ENCODE measurements around the gene INPP5E. TPM values are rescaled to one million over a fixed set of nuclear protein-coding genes. Genes with fewer than 3 reads are reported as not detected.
"Not testable (repeated sequence)": the region's sequence is repeated elsewhere in the genome, so short reads cannot be mapped to it uniquely, and the experiment has no call there.

INPP5E gene
- total and polyA plus RNA-seq, 8 donors: 3.2 to 32.1 (median 8.6) TPM

DNA sequence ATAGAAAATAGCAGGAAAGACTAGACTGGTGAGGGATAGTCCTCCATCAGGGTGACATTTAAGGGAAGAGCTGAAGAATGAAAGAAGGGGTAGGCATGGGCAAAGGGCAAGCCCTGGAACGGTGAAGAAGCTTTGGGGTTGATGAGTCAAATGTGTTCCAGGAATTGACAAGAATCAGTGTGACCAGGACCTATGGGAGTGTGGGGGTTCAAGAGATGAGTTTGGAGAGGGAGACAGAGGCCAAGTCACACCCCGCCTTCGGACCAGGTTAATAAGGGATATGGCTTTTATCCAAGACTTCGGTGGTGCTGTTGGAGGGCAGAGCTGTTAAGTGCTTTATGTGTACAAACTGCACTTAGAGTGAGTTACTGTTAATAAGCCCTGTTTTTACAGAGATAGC lies 28.3 kb downstream of the INPP5E start:
- TF ChIP-seq, protein P1, sequence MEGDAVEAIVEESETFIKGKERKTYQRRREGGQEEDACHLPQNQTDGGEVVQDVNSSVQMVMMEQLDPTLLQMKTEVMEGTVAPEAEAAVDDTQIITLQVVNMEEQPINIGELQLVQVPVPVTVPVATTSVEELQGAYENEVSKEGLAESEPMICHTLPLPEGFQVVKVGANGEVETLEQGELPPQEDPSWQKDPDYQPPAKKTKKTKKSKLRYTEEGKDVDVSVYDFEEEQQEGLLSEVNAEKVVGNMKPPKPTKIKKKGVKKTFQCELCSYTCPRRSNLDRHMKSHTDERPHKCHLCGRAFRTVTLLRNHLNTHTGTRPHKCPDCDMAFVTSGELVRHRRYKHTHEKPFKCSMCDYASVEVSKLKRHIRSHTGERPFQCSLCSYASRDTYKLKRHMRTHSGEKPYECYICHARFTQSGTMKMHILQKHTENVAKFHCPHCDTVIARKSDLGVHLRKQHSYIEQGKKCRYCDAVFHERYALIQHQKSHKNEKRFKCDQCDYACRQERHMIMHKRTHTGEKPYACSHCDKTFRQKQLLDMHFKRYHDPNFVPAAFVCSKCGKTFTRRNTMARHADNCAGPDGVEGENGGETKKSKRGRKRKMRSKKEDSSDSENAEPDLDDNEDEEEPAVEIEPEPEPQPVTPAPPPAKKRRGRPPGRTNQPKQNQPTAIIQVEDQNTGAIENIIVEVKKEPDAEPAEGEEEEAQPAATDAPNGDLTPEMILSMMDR (IDR thresholded peaks at IDR 0.05): no peak
- TF ChIP-seq POLR2A (IDR thresholded peaks at IDR 0.05): no peak
- TF ChIP-seq EP300 (IDR thresholded peaks at IDR 0.05): no peak
- no peak for TF ChIP-seq POLR2AphosphoS5 (IDR thresholded peaks at IDR 0.05)
- Histone ChIP-seq H3K4me1 (peaks cover 22 to 34% (median 30%) of the 10 kb centered on the region in 4 donors), H3K36me3 (peaks cover 47 to 60% (median 58%) of the 10 kb centered on the region in 4 donors), H3K27me3 (no peaks in the 10 kb centered on the region), H3K27ac (peak overlapping the region in 3 of 5 donors; percentile 93 to 96 (median 93)), H3K4me3 (peak overlapping the region; percentile 90 to 100 (median 99)), H3K9me3 (no peaks in the 10 kb centered on the region)
- no peak for DNase-seq
- intact Hi-C loops (cut with DNase I; ENCODE audit: low total_unique reads): no loop called here
- 19 to 42% (median 22%) methylated on average over 4 of the region's 4 CpGs for WGBS, 5 donors

DNA sequence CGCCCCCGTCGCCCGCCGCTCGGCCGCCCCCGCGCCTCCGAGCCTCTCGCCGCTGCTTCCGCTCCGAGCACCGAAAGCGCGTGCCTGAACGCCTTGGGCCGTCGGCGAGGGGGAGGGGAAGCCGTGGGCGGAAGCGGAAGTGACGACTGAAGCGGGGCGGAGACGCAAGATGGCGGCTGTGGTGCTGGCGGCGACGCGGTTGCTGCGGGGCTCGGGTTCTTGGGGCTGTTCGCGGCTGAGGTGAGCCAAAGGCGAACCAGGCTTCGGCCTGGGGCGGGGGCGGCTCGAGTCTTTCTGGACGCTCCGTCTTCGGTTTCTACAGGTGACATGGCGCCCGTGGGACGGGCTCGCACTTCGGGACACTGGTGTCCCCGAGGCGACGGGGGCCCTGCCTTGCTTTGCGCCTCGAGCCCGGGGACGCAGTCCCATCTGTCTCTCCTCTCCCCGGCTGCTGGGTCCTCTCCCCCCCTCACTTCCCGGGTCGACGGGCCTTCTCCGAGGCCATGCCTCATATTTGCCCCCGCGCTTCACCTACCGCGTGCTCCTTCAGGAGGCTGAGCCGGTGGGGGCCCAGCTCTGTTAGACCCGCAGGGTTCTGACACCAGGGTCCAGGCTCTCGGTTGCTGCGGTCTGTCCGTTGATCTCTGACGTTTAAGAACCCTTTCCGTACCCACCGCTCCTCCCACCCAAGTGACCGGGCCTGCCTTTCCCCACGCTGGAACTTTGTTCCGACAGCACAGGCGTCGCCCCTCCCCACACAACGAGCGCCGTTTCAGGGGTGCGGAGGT lies 29.0 kb downstream of the INPP5E start, which contains the start of the genes ENTR1 and PMPCA:
ENTR1 (minus strand) TSS at position 115 of the 788 bp plus-strand sequence. CDS start 217 bp downstream, outside the sequence.
PMPCA (plus strand) TSS at position 159 of the 788 bp plus-strand sequence; CDS start at position 170, 11 bp downstream.
- no peaks in the 10 kb centered on the region for H3K9me3 ChIP-seq
- H3K27ac ChIP-seq: peak within 1 kb of the TSS; percentile 86 to 96 (median 93)
- H3K4me1 ChIP-seq: peaks cover 22 to 34% (median 30%) of the 10 kb centered on the region in 4 donors
- intact Hi-C loops (cut with DNase I; ENCODE audit: low total_unique reads): no loop called here
- 0% methylated on average over 21 to 82 of the region's 83 CpGs for WGBS, 5 donors
- peak; percentile 95 to 97 for DNase-seq
- peak within 1 kb of the TSS; percentile 90 to 100 (median 99) for H3K4me3 ChIP-seq
- no peaks in the 10 kb centered on the region for H3K27me3 ChIP-seq
- H3K36me3 ChIP-seq: peaks cover 46 to 60% (median 58%) of the 10 kb centered on the region in 4 donors
- peak in 2 of 4 donors; percentile 46 to 64 for TF ChIP-seq POLR2A (IDR thresholded peaks at IDR 0.05)
- peak; percentile 98 to 100 (median 99) for TF ChIP-seq POLR2AphosphoS5 (IDR thresholded peaks at IDR 0.05)
- TF ChIP-seq, protein P1 (IDR thresholded peaks at IDR 0.05): no peak
- no peak for TF ChIP-seq EP300 (IDR thresholded peaks at IDR 0.05)

DNA sequence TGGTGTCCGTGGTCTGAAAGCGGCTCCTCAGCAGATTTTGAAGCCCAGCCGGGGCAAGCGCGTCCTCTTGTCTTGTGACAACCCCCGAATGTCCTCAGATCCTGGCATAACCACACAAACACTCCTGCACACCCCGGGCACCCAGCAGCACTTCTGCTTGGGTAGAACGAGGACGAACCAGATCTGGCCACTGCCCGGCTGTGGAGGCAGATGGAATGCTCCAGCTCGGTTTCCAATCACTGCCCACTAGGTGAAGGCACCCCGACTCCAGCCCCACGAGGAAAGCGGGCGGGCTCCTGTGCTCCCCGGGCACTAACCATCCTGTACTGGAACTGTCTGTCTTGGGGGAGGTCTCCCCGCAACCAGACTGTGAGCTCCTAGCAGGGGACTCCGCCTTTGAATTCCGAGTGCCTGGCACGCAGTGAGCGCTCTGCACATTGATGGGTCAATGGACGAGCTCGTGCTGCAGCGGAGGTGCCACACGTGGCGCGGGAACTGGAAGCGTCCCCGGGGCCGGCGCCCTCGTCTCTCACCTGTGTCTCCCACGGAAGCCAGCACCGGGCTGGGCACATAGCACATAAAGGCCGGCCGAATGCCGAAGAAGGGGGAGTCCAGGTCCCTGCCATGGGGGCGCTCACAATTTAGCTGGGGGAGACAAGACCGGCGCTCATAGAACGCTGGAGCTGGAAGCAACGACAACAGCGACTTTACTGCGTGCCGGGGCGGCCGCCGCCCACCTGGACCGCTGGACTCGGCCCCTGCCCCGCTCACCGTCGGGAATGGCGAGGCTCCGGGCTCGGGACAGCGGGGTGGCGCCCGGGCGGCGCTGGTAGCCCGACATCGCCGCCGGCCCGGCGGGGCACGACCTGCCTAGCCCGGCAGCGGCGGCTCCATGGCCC lies 29.8 kb downstream of the INPP5E start:
- DNase-seq: peak; percentile 33 to 57
- H3K4me3 ChIP-seq: peak overlapping the region; percentile 90 to 100 (median 99)
- TF ChIP-seq, protein P1 (IDR thresholded peaks at IDR 0.05): no peak
- TF ChIP-seq POLR2AphosphoS5 (IDR thresholded peaks at IDR 0.05) (no peak), POLR2A (IDR thresholded peaks at IDR 0.05) (no peak), EP300 (IDR thresholded peaks at IDR 0.05) (no peak)
- 9 to 38% (median 13%) methylated on average over 12 to 71 of the region's 71 CpGs for WGBS, 5 donors
- no peaks in the 10 kb centered on the region for H3K27me3 ChIP-seq
- peaks cover 22 to 34% (median 30%) of the 10 kb centered on the region in 4 donors for H3K4me1 ChIP-seq
- peak overlapping the region; percentile 43 to 96 (median 78) for H3K27ac ChIP-seq
- peaks cover 47 to 60% (median 58%) of the 10 kb centered on the region in 4 donors for H3K36me3 ChIP-seq
- intact Hi-C loops (cut with DNase I; ENCODE audit: low total_unique reads): loop anchor here (10.0 kb wide), 1 partner anchor 75 kb away; no protein-coding TSS in a partner anchor
- no peaks in the 10 kb centered on the region for H3K9me3 ChIP-seq

DNA sequence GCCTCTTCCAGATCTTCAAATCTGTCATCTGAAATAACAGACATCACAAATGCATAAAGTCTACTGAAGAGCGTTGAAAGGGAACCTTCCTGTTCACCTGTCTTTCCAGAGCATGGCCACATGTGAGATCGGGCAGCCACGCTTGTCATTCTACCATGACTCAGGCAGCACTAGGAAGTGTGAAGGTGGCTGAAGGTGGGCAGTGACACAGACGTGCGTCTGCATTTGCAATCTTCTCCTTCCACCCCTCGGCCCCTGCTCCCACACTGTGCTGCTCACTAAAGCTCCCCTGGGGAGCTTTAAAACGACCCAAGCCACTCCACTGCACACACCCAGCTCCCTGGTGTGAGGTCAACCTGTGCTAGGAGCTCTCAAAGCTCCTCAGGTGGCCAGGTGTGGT lies 31.7 kb downstream of the INPP5E start:
- H3K9me3 ChIP-seq: no peaks in the 10 kb centered on the region
- TF ChIP-seq EP300 (IDR thresholded peaks at IDR 0.05): no peak
- no peak for TF ChIP-seq POLR2A (IDR thresholded peaks at IDR 0.05)
- TF ChIP-seq, protein P1 (IDR thresholded peaks at IDR 0.05): no peak
- TF ChIP-seq POLR2AphosphoS5 (IDR thresholded peaks at IDR 0.05): no peak
- no peak overlapping the region for H3K4me3 ChIP-seq
- no peak overlapping the region for H3K27ac ChIP-seq
- no peaks in the 10 kb centered on the region for H3K27me3 ChIP-seq
- 84 to 95% (median 86%) methylated on average over 7 of the region's 7 CpGs for WGBS, 5 donors
- intact Hi-C loops (cut with DNase I; ENCODE audit: low total_unique reads): loop anchor here (10.0 kb wide), 1 partner anchor 73 kb away; no protein-coding TSS in a partner anchor
- H3K4me1 ChIP-seq: peaks cover 22 to 34% (median 30%) of the 10 kb centered on the region in 4 donors
- no peak for DNase-seq
- peaks cover 36 to 57% (median 54%) of the 10 kb centered on the region in 4 donors for H3K36me3 ChIP-seq

DNA sequence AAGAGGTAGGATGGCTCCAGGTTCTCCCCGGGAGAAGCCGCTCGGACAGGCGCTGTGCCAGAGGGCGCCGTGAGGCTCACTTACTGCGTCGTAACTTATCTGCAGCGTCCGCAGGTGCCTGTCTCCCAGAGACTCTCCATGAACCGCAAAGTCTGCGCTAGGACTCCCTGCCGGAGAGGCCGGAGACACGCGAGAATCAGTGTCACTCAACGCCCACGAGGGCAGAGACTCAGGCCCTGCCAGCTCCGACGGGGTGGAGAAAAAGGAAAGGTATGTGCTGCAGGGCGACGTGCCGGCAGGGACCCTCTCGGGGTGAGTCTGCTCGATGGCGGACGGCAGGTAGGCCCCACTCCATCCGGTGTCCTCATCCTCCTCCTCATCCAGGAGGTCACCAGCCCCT lies 32.6 kb downstream of the INPP5E start:
- H3K4me3 ChIP-seq, H3K27me3 ChIP-seq, DNase-seq, H3K27ac ChIP-seq, H3K9me3 ChIP-seq: not testable (repeated sequence)
- 91 to 95% (median 93%) methylated on average over 28 of the region's 28 CpGs for WGBS, 5 donors
- Histone ChIP-seq H3K4me1 (peaks cover 22 to 30% (median 28%) of the 10 kb centered on the region in 4 donors), H3K36me3 (peaks cover 32 to 57% (median 55%) of the 10 kb centered on the region in 4 donors)
- intact Hi-C loops (cut with DNase I; ENCODE audit: low total_unique reads): loop anchor here (10.0 kb wide), 1 partner anchor 72 kb away; no protein-coding TSS in a partner anchor

DNA sequence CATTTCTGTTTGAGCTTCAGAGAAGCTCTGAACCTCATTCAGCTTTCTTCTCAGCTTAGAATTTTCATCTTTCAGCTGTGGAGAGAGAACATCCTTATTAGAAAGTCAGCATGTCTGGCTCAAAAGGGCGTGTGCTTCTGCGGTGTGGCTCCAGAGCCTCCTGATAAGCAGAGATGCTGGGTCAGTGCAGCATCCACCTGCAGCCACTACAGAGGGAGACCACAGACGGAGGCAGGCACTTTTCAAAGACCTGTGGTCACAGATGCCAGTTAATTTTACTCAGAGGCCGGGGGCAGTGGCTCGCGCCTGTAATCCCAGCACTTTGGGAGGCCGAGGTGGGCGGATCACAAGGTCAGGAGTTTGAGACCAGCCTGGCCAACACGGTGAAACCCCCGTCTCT lies 33.7 kb downstream of the INPP5E start:
- intact Hi-C loops (cut with DNase I; ENCODE audit: low total_unique reads): loop anchor here (10.0 kb wide), 1 partner anchor 71 kb away; no protein-coding TSS in a partner anchor
- H3K9me3 ChIP-seq, H3K4me3 ChIP-seq, DNase-seq, H3K27me3 ChIP-seq, H3K27ac ChIP-seq: not testable (repeated sequence)
- Histone ChIP-seq H3K36me3 (peaks cover 32 to 63% (median 60%) of the 10 kb centered on the region in 4 donors), H3K4me1 (peaks cover 12 to 19% (median 17%) of the 10 kb centered on the region in 4 donors)
- 87 to 90% (median 89%) methylated on average over 10 of the region's 10 CpGs for WGBS, 5 donors
